EH (cell line): ENCODE results near the gene DCAF8.

ENCODE experiments used
- DNase-seq: peaks from one replicate; pipeline ENCODE4 v3.0.0-alpha.2; 2015; ENCODE audit warnings: low read depth

DCAF8 gene

GRCh38 chr1:160169553-160170399 lies 92.6 kb downstream of the DCAF8 start:
- peak; percentile 15 for DNase-seq

DNA sequence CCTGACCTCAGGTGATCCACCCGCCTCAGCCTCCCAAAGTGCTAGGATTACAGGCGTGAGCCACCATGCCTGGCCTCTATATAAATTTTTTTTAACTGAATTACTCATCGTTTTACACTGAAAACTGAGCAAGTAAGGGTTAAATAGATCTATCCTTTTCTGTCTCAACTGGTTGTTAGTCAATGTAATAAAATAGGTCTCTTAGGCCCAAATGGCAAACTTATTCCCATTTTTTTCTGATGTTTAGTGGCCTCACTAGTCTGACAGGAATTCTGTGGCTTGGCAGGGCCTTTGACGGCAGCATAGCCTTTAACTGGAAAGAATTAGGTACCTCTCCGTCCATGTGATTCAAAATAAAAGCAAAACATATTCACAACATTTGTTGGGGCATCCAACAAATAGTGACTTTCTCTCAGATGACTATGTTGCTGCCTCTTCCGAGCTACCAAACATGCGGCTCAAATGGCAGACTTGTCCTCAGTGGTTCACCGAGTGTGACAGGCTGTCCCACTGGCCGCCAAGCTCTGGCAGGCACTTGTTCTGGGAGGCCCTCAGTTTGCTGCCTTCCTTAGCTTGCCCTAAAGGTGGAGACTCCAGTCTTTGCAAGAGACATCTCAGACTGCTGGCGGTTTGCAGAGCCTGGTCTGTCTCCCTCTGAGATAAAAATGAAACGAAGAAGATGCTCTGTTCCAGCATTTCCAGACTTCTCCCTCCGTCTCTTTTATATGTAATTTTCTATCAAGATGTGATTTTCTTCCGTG lies 93.6 kb downstream of the DCAF8 start:
- no peak for DNase-seq

- DNase-seq: no peak
Observed at GRCh38 chr1:160168016-160168415, 94.3 kb downstream of the DCAF8 start.

- DNase-seq: no peak
Observed at GRCh38 chr1:160167580-160167979, 94.8 kb downstream of the DCAF8 start.

DNA sequence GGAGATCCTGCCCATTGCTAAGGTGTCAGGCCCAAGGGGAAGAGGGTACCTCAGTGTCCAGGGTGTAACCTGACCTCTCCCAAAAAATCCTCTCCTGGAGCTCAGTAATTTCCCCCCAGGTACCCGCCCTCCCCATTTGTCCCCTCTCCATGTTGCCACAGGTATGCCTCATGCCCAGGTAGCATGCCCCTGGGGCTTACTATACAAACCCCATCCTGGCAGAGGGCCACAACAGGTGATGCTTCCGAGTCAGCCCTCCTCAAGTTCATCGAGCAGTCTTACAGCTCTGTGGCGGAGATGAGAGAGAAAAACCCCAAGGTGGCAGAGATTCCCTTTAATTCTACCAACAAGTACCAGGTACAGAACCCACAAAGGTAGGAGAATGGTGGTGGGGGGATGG lies 95.3 kb downstream of the DCAF8 start:
- no peak for DNase-seq

DNA sequence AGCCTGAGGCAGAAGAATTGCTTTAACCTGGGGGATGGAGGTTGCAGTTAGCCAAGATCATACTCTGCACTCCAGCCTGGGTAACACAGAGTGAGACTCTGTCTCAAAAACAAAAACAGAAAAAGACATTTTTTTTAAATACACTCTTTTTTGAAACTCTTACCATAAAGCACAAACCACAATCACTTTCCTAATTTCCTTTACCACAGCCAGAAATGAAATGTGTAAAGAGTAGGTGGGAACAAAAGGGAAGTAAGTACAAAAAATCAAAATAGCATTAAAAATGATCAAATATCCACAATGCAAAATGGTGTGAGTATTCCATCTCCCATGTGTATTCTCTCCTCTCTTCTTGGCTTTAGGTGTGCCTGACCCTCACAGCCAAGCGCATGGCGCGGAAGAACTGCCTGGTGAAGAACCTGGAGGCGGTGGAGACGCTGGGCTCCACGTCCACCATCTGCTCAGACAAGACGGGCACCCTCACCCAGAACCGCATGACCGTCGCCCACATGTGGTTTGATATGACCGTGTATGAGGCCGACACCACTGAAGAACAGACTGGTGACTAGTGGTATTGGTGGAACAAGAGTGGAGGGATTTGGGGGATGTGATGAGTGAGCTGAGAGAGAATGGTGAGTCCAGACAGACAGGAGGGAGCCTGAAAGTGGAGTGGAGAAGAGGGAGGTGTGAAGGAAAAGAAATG lies 96.0 kb downstream of the DCAF8 start:
- DNase-seq: no peak
